GM19468 (cell line): ENCODE data around the gene ANKRD33B.
"Not testable (repeated sequence)": the region's sequence is repeated elsewhere in the genome, so short reads cannot be mapped to it uniquely, and the experiment has no call there.

ENCODE experiments used
- ATAC-seq: cut with Tn5 transposase; IDR thresholded peaks from one replicate; pipeline ENCODE4 v1.9.1; 2021; ENCODE audit warnings: mild to moderate bottlenecking, moderate library complexity, moderate number of reproducible peaks; ENCODE audit not compliant: unreplicated experiment; ENCODE audit errors: extremely low read depth

Gene ANKRD33B

DNA sequence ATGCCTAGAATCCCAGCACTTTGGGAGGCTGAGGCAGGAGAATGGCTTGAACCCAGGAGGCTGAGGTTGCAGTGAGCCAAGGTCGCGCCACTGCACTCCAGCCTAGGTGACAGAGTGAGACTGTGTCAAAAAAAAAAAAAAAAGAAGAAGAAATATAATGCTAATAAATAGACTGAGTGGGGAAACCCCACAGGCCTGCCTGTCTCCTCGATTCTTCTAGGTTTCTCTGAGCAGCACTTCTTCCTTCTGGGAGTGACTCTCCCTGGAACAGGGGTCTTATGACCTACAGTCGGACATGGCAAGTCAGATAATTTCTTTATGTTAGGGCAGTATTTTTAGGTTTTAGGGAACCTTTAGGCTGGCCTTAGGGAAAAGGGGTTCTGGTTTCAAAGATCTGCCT is 66.9 kb downstream of the ANKRD33B start:
- not testable (repeated sequence) for ATAC-seq

DNA sequence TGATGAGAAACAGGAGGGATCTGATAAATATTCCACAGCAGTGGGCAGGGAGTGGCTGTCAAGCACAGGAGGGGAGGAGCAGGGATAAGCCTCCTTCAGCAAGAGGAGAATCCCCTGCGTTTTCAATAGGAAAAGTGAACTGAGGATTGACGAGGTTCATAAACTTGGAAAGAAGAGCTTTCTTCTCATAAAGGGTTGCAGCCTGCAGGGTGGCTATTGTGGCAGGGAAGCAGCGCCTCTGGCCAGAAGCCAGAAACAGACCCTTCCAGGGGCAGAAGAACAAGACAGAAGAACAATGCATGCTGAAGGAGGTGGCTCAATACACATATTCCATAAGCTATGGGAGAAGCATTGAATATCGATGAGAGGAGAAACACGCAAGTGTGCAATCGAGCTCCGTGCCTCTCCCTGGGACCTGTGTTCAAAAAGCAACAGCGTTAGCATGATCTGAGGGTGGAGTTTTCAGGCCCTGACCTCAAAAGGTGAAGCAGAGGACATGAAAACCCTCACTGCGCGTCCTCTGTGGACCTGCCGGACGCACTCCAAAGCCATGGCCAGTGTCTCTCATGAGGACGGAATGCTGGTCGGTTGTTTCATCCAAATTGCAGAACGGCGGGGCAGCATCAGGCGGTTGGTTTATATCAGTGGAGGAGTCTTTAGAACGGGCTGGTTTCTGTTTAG is 67.6 kb downstream of the ANKRD33B start:
- ATAC-seq = peak; percentile 0

DNA sequence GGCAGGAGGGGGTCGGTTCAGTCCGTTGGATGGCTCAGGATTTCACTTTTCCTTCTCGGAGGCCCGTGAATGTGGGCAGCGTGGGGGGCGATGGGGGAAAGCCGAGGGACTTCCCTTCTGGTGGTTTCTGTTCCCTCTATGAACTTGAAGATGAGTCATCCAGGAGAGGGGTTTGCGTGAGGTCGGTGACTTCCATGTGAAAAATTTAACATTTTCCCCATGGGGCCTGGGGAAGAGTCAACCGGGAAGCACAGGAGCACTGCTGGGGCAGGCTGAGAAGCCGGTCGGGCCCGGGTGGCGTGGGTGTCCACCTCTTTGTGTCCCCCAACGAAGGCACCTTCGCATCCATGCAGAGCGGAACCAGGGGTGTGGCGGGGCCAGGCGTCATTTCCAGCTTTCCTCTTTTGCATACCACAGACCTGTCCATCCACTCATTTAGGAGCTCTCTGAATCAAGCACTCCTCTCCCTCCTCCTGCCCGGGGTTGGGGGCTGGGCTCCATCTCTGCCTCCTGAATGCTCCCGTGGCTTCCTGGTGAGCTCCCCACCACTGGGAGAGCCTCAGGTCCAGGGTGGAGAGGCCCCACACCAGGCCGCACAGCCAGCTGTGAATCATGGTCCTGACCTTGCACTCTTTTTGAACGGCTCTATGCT is 68.4 kb downstream of the ANKRD33B start:
- ATAC-seq = peak; percentile 9

DNA sequence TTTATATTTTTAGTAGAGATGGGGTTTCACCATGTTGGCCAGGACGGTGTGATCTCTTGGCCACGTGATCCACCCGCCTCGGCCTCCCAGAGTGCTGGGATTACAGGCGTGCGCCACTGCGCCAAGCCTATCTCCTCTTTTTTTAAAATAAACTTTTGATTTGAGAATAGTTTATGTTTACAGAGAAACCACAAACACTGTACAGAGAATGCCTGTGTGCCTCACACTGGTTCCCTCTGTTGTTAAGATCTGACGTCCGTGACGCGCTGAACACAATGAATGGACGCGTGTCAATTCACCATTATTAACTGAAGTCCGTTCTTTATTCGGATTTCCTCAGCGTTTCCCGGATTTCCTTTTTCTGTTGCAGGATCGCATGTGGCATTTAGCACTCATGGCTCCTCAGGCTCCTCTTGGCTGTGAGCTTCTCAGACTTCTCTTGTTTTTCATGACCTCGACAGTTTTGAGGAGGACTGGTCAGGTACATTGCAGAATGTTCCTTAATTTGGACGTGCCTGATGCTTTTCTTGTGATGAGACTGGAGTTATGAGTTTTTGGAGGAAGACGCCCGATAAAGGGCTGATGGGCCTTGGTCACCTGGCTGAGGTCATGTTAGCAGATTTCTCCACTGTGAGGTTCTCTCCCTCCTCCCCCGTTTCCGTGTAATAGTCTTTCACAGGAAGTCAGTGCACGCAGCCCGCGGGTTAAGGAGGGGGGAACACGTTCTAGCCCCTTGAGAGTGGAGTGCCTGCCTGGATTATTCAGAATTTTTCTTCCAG is 69.6 kb downstream of the ANKRD33B start:
- no peak for ATAC-seq

DNA sequence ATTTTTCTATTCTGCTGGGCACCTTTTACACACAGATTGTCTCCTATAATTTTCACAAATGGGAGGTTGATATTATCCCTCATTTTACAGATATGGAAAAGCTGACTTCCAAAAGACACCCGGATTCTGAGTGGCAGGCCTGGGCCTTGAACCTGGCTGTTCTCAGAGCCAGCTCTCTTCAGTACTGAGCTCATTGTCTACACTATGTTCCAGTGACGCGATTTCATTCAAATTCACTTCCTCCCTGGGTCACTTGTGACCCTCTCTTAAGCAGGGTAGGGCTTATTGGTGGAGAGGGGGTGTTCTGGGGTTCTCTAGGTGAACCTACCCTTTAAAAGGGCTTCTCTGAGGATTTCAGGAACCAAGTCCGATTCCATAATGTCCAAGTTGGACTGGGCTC is 70.2 kb downstream of the ANKRD33B start:
- no peak for ATAC-seq

DNA sequence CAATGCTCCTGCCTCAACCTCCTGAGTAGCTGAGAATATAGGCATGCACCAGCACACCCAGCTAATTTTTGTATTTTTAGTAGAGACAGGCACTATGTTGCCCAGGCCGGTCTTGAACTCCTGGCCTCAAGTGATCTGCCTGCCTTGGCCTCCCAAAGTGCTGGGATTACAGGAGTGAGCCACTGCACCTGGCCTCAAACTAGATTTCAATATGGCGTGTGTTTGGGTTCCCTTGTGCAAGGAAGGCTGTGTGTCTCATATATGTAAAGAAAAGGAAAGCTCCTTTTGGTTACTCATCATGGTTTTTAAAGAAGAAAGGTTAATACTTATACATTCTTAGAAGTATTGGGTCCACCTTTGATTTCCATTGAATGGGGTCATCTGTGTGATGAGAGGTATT is 70.7 kb downstream of the ANKRD33B start:
- ATAC-seq = no peak

DNA sequence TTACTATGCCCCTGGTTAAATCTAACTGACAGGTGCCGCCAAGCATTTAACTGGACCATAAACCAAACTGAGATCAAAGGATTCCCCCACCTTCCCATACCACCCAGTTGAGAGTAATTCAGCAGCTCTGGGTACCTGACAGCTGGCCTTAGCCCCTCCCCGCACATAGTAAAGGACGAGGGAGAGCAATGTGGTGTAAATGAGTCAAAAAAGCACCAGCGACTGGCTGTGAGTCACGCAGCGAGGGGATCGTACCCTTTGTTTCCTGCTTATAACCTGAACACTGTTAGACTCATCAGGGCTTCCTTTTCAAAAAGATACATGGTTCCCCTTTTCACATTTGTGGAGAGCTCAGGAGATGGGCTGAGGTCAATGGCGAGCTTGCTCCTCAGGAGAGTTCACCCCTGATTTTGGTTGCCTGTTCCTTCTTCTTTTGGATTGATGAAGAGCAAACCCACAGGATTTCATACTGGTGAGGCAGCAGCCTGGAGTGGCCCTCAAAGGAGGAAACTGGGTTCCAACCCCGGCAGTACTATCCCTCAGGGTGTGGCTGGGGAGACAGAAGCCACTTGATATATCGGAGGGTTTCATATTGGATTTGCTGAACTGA is 71.5 kb downstream of the ANKRD33B start:
- peak; percentile 79 for ATAC-seq

DNA sequence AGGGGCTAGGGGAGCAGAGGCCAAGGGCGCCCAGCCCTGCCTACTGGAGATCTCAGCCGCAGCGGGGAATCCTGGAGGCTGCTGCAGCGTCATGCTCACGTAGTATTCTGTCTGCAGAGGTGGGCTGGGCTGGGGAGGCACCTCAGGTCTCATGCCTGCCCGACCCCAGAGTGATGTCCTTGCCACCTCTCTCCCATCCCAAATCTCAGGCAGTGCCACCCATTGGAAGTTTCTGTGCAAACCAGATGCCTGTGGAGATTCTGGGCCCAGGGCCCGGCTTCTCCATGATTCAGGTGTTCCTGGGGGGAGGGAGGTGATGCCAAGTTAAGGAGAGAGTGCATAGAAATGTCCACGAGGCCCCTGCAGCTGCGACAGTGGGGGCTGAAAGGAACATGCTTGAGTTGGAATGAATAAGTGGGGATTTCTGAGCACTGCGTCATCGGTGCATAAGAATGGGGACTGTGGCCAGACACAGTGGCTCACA is 72.0 kb downstream of the ANKRD33B start:
- ATAC-seq = no peak

DNA sequence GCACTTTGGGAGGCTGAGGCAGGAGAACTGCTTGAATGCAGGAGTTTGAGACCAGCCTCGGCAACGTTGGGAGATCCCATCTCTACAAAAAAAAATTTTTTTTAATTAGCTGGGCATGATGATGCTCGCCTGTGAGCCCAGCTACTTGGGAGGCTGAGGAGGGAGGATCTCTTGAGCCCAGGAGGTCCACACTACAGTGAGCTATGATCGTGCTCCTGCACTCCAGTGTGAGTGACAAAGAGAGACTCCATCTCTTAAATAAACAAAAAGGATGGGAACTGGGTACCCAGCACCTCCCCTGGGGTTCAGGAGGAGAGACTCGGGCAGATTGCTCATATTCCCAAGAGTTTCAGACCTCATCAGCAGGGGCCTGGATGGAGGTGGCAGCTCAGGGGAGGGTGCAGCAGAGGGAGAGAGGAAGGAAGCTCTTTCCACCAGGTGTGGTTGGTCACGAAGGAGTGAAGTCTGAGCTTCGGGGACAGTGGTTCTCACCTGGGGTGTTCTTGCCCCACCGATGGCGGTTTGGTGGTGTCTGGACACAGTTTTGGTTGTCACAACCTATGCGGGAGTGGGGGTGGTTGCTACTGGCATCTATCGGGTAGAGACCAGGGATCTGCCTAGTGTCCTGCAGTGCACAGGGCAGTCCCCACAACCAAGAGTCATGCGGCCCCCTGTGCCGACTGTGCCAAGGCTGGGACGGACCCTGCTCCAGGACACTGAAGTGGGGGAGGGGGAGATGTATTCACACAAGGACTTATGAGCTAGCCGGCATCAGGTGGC is 72.7 kb downstream of the ANKRD33B start:
- no peak for ATAC-seq

DNA sequence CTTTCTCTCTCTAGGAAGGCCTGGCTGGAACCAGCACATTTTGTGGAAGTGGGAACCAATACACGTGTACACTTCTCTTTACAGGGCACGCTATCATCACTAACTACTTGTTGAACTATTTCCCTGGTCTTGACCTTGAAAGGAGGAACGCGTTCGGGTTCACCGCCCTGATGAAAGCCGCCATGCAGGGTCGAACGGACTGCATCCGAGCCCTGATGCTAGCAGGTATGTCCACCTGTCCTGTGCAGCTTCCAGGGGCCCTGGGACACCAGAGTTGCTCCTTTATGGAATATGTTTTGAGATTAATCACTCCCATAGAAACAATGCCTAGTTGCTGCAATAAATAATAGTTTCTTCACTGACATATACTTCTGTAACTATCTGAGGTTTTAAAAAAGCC is 74.1 kb downstream of the ANKRD33B start:
- no peak for ATAC-seq

DNA sequence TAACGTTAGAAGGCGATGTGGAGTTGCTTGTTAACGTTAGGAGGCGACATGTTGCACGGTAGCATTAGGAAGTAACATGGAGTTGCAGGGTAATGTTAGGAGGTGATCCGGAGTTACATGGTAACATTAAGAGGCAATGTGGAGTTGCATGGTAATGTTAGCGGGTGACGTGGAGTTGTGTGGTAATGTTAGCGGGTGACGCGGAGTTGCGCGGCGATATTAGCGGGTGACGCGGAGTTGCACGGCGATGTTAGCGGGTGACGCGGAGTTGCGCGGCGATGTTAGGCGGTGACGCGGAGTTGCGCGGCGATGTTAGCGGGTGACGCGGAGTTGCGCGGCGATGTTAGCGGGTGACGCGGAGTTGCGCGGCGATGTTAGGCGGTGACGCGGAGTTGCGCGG is 74.9 kb downstream of the ANKRD33B start:
- ATAC-seq = not testable (repeated sequence)

DNA sequence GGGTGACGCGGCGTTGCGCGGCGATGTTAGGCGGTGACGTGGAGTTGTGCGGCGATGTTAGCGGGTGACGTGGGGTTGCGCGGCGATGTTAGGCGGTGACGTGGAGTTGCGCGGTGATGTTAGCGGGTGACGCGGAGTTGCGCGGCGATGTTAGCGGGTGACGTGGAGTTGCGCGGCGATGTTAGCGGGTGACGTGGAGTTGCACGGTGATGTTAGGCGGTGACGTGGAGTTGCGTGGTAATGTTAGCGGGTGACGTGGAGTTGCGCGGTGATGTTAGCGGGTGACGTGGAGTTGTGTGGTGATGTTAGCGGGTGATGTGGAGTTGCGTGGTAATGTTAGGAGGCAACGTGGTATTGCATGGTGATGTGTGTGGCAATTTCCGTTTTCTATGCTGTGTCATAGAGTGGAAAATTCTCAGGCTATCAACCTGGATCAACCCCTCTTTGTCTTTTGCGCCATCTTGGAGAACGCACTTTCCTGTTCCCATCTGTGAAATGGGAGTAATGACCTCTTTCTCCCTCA is 76.0 kb downstream of the ANKRD33B start:
- no peak for ATAC-seq

DNA sequence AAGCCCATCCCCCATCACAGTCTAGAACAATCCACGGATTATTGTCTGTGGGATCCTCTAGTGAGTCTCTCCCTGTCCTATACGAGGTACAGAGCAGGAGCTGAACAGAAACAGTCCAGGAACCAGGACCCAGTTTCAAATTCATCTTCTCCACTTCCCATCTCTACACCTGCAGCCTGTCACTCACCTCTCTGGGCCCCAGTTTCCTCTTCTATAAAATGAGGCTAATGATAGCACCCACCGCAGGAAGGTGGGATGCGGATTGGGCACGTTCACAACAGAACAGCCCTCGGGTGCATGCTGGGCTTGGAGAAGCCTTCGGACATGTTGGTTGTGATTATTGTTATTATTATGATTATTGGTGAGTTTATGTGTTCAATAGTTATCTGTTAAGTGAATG is 78.5 kb downstream of the ANKRD33B start:
- no peak for ATAC-seq

DNA sequence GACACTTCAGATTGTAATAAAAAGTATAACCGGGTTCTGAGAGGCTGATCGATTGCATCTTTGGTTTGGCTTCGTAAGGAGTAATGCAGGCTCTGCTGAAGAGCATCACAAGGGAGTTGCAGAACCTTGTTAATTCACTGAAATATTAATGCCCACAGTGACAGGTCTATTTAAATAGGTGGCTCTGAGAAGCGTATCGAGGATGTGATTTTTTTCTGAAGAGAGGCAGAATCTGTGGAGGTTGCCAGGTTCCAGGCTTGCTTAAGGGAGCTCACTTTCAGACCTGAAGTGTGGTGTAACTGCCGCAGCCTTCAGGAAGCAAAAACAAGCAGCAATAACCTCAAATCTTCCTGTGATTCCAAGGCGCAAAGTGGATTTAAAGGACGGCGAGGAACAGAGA is 80.3 kb downstream of the ANKRD33B start:
- ATAC-seq = no peak

DNA sequence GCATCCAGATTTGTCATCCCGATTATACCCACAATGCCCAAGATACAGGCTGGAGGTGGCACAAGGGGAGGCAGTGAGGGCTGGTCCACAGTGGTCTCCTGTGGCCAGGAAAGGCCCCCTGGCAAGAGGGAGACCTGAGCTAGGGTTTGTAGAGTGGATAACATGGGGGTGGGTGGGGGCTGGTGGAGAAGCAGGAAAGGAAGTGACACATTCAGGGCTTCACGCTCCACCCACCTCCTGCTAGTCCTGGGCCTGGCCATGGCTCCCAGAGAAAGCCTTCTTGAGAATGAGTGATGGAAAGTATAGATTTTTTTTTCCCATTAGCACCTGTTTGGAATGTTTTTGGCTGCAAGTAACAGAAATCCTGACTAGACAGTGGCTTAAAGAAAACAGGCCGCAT is 81.3 kb downstream of the ANKRD33B start:
- ATAC-seq = no peak

DNA sequence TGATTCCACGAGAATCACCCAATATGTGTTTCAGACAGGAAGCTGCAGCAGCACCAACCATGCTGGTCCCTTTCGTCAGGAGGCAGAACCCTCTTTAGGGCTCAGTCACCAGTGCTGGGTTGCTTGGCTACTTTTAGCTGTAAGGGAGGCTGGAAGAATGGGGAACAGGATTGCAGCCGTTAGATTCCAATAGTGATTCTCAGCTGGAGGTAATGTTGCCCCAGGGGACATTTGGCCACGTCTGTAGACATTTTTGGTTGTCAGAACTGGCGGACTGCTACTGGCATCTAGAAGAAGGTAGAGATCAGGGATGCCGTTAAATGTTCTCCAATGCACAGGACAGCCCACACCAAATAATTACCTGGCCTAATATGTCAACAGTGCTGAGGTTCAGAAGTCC is 81.8 kb downstream of the ANKRD33B start:
- ATAC-seq = no peak

DNA sequence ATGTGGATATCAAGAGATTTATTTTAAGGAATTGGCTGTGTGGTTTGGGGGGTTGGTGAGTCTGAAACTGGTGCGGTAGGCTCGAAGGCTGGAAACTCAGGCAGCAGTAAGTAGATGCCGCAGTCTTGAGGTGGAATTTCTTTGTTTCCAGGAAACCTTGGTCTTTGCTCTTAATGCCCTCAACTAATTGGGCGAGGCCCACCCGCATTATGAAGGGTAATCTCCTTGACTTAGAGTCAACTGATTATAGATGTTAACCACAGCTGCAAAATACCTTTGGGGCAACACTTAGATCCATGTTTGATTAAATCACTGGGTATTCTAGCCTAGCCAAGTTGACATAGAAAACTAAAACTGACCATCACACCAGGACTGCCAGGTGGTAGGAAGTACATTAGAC is 83.8 kb downstream of the ANKRD33B start:
- no peak for ATAC-seq

DNA sequence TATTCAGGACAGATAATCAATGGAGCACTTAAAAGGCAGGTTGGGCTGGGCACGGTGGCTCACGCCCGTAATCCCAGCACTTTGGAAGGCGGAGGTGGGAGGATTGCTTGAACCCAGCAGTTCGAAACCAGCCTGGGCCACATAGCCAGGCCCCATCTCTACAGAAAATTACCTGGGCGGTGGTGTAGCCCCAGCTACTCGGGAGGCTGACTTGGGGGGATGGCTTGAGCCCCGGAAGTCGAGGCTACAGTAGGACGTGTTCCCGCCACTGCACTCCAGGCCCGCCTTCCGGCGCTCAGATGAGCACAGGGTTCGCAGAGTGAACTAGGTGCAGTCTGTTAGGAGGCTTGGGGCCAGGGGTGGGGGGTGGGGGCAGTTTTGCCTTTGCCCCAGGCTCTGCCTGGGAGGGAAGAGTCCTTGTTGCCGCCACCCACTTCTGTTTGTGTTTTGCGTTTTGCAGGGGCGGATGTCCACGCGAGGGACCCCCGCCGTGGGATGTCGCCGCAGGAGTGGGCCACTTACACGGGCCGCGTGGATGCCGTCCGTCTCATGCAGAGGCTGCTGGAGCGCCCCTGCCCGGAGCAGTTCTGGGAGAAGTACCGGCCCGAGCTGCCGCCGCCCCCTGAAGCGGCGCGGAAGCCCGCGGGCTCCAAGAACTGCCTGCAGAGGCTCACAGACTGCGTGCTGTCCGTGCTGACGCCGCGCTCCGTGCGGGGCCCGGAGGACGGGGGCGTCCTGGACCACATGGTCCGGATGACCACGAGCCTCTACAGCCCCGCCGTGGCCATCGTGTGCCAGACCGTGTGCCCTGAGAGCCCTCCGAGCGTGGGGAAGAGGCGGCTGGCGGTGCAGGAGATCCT is 85.2 kb downstream of the ANKRD33B start:
- ATAC-seq = no peak
